IMR-90 (cell line): ENCODE results near the gene CLHC1. TPM values are rescaled to one million over a fixed set of nuclear protein-coding genes. Genes with fewer than 3 reads are reported as not detected.
A peak's percentile ranks its signal among the peaks of the same experiment; 100 is the strongest.

Experiments used
- ATAC-seq: fragments of 200-7000 bp; cut with Tn5 transposase; 2 replicates; pipeline ENCODE4 v1.9.1; 2020; ENCODE audit warnings: low read depth, mild to moderate bottlenecking, moderate library complexity
- BruUV-seq: library from RNA; stranded (reverse); fragments of 400-500 nt; replicated peaks from 2 replicates; lab custom pipeline; 2021; lab: Mats Ljungman, UMichigan
- CTCF ChIA-PET: fragments of 300-600 bp; formaldehyde crosslinking; extraction: SDS; loops from one replicate; lab custom pipeline; 2021; ENCODE audit warnings: antibody characterized with exemption; lab: Yijun Ruan, JAX
- POLR2A ChIA-PET: fragments of 300-600 bp; sonication (Branson Sonifier 250); formaldehyde crosslinking; loops from one replicate; lab custom pipeline; 2022; ENCODE audit warnings: antibody characterized with exemption; ENCODE audit not compliant: unreplicated experiment; lab: Charles Lee
- DNase-seq: peaks from one replicate; pipeline ENCODE4 v3.0.0; 2013
- H2AFZ ChIP-seq: replicated peaks from 2 replicates; pipeline ENCODE3; 2013; ENCODE audit warnings: low read length, mild to moderate bottlenecking; ENCODE audit not compliant: poor library complexity
- H2AK5ac ChIP-seq: 2 replicates; pipeline ENCODE4 v1.6.1; 2013; ENCODE audit warnings: low read depth, low read length, inconsistent platforms
- H2AK9ac ChIP-seq: replicated peaks from 2 replicates; pipeline ENCODE3; 2013; ENCODE audit warnings: mild to moderate bottlenecking, low read depth, low read length, moderate library complexity; ENCODE audit not compliant: poor library complexity
- H2BK120ac ChIP-seq: 2 replicates; pipeline ENCODE4 v1.6.1; 2013; ENCODE audit warnings: low read depth, low read length, inconsistent platforms
- H2BK15ac ChIP-seq: 3 replicates; pipeline ENCODE4 v1.6.1; 2013; ENCODE audit warnings: low read depth, low read length, inconsistent platforms
- H2BK20ac ChIP-seq: 2 replicates; pipeline ENCODE4 v1.6.1; 2013; ENCODE audit warnings: low read depth, mild to moderate bottlenecking, inconsistent platforms, low read length, moderate library complexity
- H2BK5ac ChIP-seq: 2 replicates; pipeline ENCODE4 v1.6.1; 2013; ENCODE audit warnings: mild to moderate bottlenecking, low read depth, low read length, inconsistent platforms; ENCODE audit not compliant: poor library complexity, severe bottlenecking
- H3K14ac ChIP-seq: replicated peaks from 2 replicates; pipeline ENCODE4 v1.6.1; 2013; ENCODE audit warnings: low read depth, low read length, inconsistent platforms
- H3K18ac ChIP-seq: 2 replicates; pipeline ENCODE4 v1.6.1; 2013; ENCODE audit warnings: low read depth, low read length, control low read depth
- H3K23ac ChIP-seq: 2 replicates; pipeline ENCODE4 v1.6.1; 2013; ENCODE audit warnings: low read depth, low read length, inconsistent platforms
- H3K27ac ChIP-seq: 2 replicates; pipeline ENCODE4 v1.5.1; 2013; ENCODE audit warnings: mild to moderate bottlenecking, control low read depth, low read length; ENCODE audit not compliant: insufficient read depth
- H3K27me3 ChIP-seq: 2 replicates; pipeline ENCODE4 v1.6.1; 2013; ENCODE audit warnings: low read length; ENCODE audit not compliant: control insufficient read depth, insufficient read depth
- H3K36me3 ChIP-seq: 2 replicates; pipeline ENCODE4 v1.6.1; 2013; ENCODE audit warnings: low read length, mixed read lengths; ENCODE audit not compliant: control insufficient read depth, insufficient read depth
- H3K4ac ChIP-seq: 2 replicates; pipeline ENCODE4 v1.6.1; 2013; ENCODE audit warnings: low read depth, low read length, inconsistent platforms
- H3K4me1 ChIP-seq: 2 replicates; pipeline ENCODE4 v1.6.1; 2013; ENCODE audit warnings: low read length, mixed read lengths; ENCODE audit not compliant: control insufficient read depth, insufficient read depth
- H3K4me2 ChIP-seq: 2 replicates; pipeline ENCODE4 v1.6.1; 2013; ENCODE audit warnings: low read depth, mild to moderate bottlenecking, control low read depth, low read length, moderate library complexity
- H3K4me3 ChIP-seq: 2 replicates; pipeline ENCODE4 v1.5.1; 2013; ENCODE audit warnings: low read depth, mild to moderate bottlenecking, control low read depth, low read length, moderate library complexity; ENCODE audit not compliant: insufficient read depth
- H3K56ac ChIP-seq: 2 replicates; pipeline ENCODE4 v1.6.1; 2013; ENCODE audit warnings: low read length, inconsistent platforms; ENCODE audit not compliant: insufficient read depth; ENCODE audit errors: extremely low read depth
- H3K79me1 ChIP-seq, 2 experiments: 2 replicates each; pipeline ENCODE4 v1.6.1; 2013; ENCODE audit warnings: low read length in 2 of 2, inconsistent platforms in 1 of 2, low read depth in 1 of 2
- H3K9ac ChIP-seq: 2 replicates; pipeline ENCODE4 v1.6.1; 2013; ENCODE audit warnings: low read depth, low read length, control low read depth
- H3K9me1 ChIP-seq: 2 replicates; pipeline ENCODE4 v1.6.1; 2013; ENCODE audit warnings: low read length, inconsistent platforms; ENCODE audit not compliant: insufficient read depth
- H3K9me3 ChIP-seq: 2 replicates; pipeline ENCODE4 v1.6.1; 2013; ENCODE audit warnings: low read length; ENCODE audit not compliant: control insufficient read depth, insufficient read depth
- H4K20me1 ChIP-seq: 2 replicates; pipeline ENCODE4 v1.6.1; 2013; ENCODE audit warnings: low read length, inconsistent platforms; ENCODE audit not compliant: insufficient read depth
- H4K5ac ChIP-seq: 2 replicates; pipeline ENCODE4 v1.6.1; 2013; ENCODE audit warnings: mild to moderate bottlenecking, low read depth, low read length, control low read depth
- H4K8ac ChIP-seq, 2 experiments: 2 replicates each; pipeline ENCODE4 v1.6.1; 2013; ENCODE audit warnings: low read depth in 2 of 2, low read length in 2 of 2, control low read depth in 1 of 2, inconsistent platforms in 1 of 2
- H4K91ac ChIP-seq: 2 replicates; pipeline ENCODE4 v1.6.1; 2013; ENCODE audit warnings: low read depth, low read length, inconsistent platforms; ENCODE audit not compliant: insufficient read depth
- MAFK ChIP-seq: IDR thresholded peaks from 2 replicates; pipeline ENCODE4 v1.6.1; 2012; ENCODE audit warnings: low read depth, low read length, improper control_type of control experiment
- MAZ ChIP-seq: IDR thresholded peaks from 2 replicates; pipeline ENCODE4 v1.6.1; 2012; ENCODE audit warnings: low read depth, mild to moderate bottlenecking, low read length, improper control_type of control experiment, moderate library complexity, borderline replicate concordance
- WGBS, 2 experiments: methylation state at CpG; one replicate each; pipeline versions ENCODE4 v1.1.5 to v1.1.7; 2013; ENCODE audit warnings: missing lambda C conversion rate in 2 of 2; ENCODE audit not compliant: insufficient read length in 1 of 2; ENCODE audit errors: extremely low coverage in 2 of 2; 5-methylcytosine and 5-hydroxymethylcytosine counted together
- dilution Hi-C: fragments of 300-500 bp; cut with HindIII; formaldehyde crosslinking; loops from one replicate; pipeline ENCODE4 v1.14.3; 2018; ENCODE audit warnings: low sequenced_read_pairs; ENCODE audit not compliant: unreplicated experiment
- in situ Hi-C: fragments of 300-500 bp; cut with MboI; formaldehyde crosslinking; loops from 3 replicates; pipeline ENCODE4 v1.14.3; 2019; ENCODE audit warnings: low sequenced_read_pairs, inconsistent platforms, mixed read lengths
- intact Hi-C: fragments of 100-400 bp; cut with micrococcal nuclease; formaldehyde crosslinking; loops from 2 replicates; pipeline ENCODE4 v1.10.0; 2022
- polyA plus RNA-seq, 3 experiments: library from polyadenylated mRNA; depleted of rRNA; stranded (reverse); fragments of >200 nt; gene quantifications; 2 replicates each; pipeline ENCODE4 v1.2.3, GENCODE V29; 2012; ENCODE audit warnings: low replicate concordance in 1 of 3
- total RNA-seq: library from RNA; depleted of rRNA; stranded (reverse); fragments of >200 nt; gene quantifications from 2 replicates; pipeline ENCODE4 v1.2.3, GENCODE V29; 2012

The CLHC1 gene
- total and polyA plus RNA-seq, 2 of the 4 experiments (the other 2 are of a cell fraction), result 2.3 to 5.3 TPM

GRCh38 chr2:55230551-55230950, 1.5 kb downstream of the CLHC1 start:
- H4K20me1 ChIP-seq, result peaks cover 20% of the 10 kb centered on the region; the same call in 1 of the 2 replicates
- no peak overlapping the region for H3K14ac ChIP-seq
- no peak overlapping the region for H2BK120ac ChIP-seq
- 95% methylated on average over 2 of the region's 3 CpGs; no CpG with 5 or more reads in 1 of the 2 experiments for WGBS, 2 experiments
- H3K18ac ChIP-seq, result no peak overlapping the region
- no peaks in the 10 kb centered on the region for H3K9me3 ChIP-seq
- no peaks in the 10 kb centered on the region; the same call in 1 of the 2 replicates for H3K9me1 ChIP-seq
- no peak overlapping the region for H4K5ac ChIP-seq
- BruUV-seq, result no TSS peak
- ChIA-PET POLR2A (no interaction called here), CTCF (no interaction called here)
- no peak overlapping the region for H2AK9ac ChIP-seq
- no peak overlapping the region for H2BK20ac ChIP-seq
- H3K9ac ChIP-seq, result no peak overlapping the region
- no peak overlapping the region for H3K4ac ChIP-seq
- dilution Hi-C loops, result no loop called here
- no peak for DNase-seq
- H3K36me3 ChIP-seq, result peaks cover 13% of the 10 kb centered on the region
- H4K8ac ChIP-seq, result no peak overlapping the region
- H3K27me3 ChIP-seq, result no peaks in the 10 kb centered on the region
- intact Hi-C loops, result loop anchor here (5.0 kb wide), 1 partner anchor 128 kb away; no protein-coding TSS in a partner anchor
- no peak overlapping the region for H2AFZ ChIP-seq
- ATAC-seq, result no peak
- H3K23ac ChIP-seq, result no peak overlapping the region
- H3K4me3 ChIP-seq, result no peak overlapping the region
- no peak overlapping the region for H4K91ac ChIP-seq
- no peak overlapping the region for H2BK5ac ChIP-seq
- H3K56ac ChIP-seq, result no peak overlapping the region
- H2BK15ac ChIP-seq, result no peak overlapping the region
- H2AK5ac ChIP-seq, result no peak overlapping the region
- peaks cover 4% of the 10 kb centered on the region for H3K4me1 ChIP-seq
- TF ChIP-seq MAZ (no peak), MAFK (peak; percentile 71)
- in situ Hi-C loops, result no loop called here
- H3K79me1 ChIP-seq, result peaks cover 27 to 75% of the 10 kb centered on the region in 2 experiments
- H3K4me2 ChIP-seq, result no peak overlapping the region
- no peak overlapping the region for H3K27ac ChIP-seq
